ENCODE results near the gene AMBP. TPM values are rescaled to one million over a fixed set of nuclear protein-coding genes. Genes with fewer than 3 reads are reported as not detected.

AMBP gene
- total and polyA plus RNA-seq, 2 of the 13 experiments (the other 11 are each of a cell fraction or from before 2014, with no cell fraction given), result 1,510 to 2,580 TPM

DNA sequence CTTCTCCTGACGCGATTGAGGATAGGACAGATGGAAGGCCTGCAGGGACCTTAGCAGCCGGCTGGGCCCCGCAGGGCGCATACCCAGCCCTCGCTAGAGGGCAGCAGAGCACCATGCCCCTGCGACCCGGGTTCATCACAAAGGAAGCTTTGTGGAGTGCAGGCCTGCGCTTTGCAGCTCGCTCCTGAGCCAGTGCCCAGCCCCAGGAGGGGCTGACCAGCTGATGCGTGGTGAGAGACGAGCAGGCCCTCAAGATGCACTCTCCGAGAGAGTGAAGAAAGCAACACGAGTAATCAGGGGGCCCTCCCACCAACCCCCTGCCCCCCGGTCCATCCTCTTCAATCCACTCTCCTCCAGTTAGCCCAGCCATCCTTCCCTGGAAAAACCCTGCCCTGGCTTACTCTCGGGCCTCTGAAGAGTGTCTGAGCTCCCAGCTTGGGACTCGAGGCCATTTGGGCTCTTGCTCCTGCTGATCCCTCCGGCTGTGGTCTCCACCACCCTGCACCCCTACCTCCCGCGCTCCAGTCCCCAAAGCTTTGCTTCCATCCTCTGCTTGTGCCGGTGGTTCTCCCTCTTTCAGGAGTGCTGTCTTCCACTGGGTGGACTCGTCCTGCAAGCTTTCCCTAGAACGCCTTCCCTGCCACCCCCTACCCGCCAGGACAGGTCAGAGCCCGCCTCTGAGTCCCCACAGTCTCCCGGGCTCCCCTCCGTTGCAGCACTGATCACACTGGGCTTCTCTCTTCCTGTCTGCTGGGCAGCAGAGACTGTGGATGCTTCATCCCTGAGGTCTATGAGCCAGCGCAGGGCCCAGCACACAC is 30.1 kb upstream of the AMBP start (continued):
- TF ChIP-seq, protein P1, sequence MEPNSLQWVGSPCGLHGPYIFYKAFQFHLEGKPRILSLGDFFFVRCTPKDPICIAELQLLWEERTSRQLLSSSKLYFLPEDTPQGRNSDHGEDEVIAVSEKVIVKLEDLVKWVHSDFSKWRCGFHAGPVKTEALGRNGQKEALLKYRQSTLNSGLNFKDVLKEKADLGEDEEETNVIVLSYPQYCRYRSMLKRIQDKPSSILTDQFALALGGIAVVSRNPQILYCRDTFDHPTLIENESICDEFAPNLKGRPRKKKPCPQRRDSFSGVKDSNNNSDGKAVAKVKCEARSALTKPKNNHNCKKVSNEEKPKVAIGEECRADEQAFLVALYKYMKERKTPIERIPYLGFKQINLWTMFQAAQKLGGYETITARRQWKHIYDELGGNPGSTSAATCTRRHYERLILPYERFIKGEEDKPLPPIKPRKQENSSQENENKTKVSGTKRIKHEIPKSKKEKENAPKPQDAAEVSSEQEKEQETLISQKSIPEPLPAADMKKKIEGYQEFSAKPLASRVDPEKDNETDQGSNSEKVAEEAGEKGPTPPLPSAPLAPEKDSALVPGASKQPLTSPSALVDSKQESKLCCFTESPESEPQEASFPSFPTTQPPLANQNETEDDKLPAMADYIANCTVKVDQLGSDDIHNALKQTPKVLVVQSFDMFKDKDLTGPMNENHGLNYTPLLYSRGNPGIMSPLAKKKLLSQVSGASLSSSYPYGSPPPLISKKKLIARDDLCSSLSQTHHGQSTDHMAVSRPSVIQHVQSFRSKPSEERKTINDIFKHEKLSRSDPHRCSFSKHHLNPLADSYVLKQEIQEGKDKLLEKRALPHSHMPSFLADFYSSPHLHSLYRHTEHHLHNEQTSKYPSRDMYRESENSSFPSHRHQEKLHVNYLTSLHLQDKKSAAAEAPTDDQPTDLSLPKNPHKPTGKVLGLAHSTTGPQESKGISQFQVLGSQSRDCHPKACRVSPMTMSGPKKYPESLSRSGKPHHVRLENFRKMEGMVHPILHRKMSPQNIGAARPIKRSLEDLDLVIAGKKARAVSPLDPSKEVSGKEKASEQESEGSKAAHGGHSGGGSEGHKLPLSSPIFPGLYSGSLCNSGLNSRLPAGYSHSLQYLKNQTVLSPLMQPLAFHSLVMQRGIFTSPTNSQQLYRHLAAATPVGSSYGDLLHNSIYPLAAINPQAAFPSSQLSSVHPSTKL (CRISPR knock-in tag; IDR thresholded peaks at IDR 0.05), result peak; percentile 60
- no peak for TF ChIP-seq PAWR (CRISPR knock-in tag; IDR thresholded peaks at IDR 0.05; ENCODE audit: borderline replicate concordance)
- peak; percentile 67; the same call in 1 of the 2 replicates for TF ChIP-seq HOXA3 (CRISPR knock-in tag; IDR thresholded peaks at IDR 0.05)
- no peak for TF ChIP-seq ZNF230 (CRISPR knock-in tag; IDR thresholded peaks at IDR 0.05)
- TF ChIP-seq MEF2D (CRISPR knock-in tag; IDR thresholded peaks at IDR 0.05), result 0 out of 2 replicates have a peak, but pooled peaks have one; percentile 28
- TF ChIP-seq PCBP2 (optimal IDR thresholded peaks at IDR 0.05; ENCODE audit: low read depth, low read length, poor library complexity, severe bottlenecking), result no peak
- 0 out of 2 replicates have a peak, but pooled peaks have one; percentile 13 for TF ChIP-seq TARDBP (CRISPR knock-in tag; IDR thresholded peaks at IDR 0.05)
- TF ChIP-seq MYC (CRISPR knock-in tag; IDR thresholded peaks at IDR 0.05; ENCODE audit: borderline replicate concordance), result peak; percentile 60; the same call in 1 of the 2 replicates
- no peak for TF ChIP-seq NR2C2 (CRISPR knock-in tag; IDR thresholded peaks at IDR 0.05; ENCODE audit: borderline replicate concordance)
- TF ChIP-seq ZNF292 (CRISPR knock-in tag; IDR thresholded peaks at IDR 0.05; ENCODE audit: borderline replicate concordance, low read depth), result peak; percentile 49
- no peak for TF ChIP-seq ZNF777 (CRISPR knock-in tag; IDR thresholded peaks at IDR 0.05)
- TF ChIP-seq MBNL3 (CRISPR knock-in tag; conservative IDR thresholded peaks at IDR 0.05), result no peak
- TF ChIP-seq SOX5 (CRISPR knock-in tag; IDR thresholded peaks at IDR 0.05; ENCODE audit: borderline replicate concordance), result peak; percentile 61; the same call in 1 of the 2 replicates
- TF ChIP-seq, protein P2, sequence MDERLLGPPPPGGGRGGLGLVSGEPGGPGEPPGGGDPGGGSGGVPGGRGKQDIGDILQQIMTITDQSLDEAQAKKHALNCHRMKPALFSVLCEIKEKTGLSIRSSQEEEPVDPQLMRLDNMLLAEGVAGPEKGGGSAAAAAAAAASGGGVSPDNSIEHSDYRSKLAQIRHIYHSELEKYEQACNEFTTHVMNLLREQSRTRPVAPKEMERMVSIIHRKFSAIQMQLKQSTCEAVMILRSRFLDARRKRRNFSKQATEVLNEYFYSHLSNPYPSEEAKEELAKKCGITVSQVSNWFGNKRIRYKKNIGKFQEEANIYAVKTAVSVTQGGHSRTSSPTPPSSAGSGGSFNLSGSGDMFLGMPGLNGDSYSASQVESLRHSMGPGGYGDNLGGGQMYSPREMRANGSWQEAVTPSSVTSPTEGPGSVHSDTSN (CRISPR knock-in tag; IDR thresholded peaks at IDR 0.05), result no peak
- no peak for TF ChIP-seq ZNF382 (CRISPR knock-in tag; IDR thresholded peaks at IDR 0.05; ENCODE audit: borderline replicate concordance)
- TF ChIP-seq ETV6 (CRISPR knock-in tag; conservative IDR thresholded peaks at IDR 0.05), result no peak
- TF ChIP-seq EED (CRISPR knock-in tag; IDR thresholded peaks at IDR 0.05), result peak; percentile 58; the same call in 1 of the 2 replicates
- TF ChIP-seq CREB1 (IDR thresholded peaks at IDR 0.05), result no peak
- no peak for TF ChIP-seq CREB1 (CRISPR knock-in tag; IDR thresholded peaks at IDR 0.05)
- TF ChIP-seq KAT2B (IDR thresholded peaks at IDR 0.05; ENCODE audit: borderline replicate concordance, low read depth, low read length), result no peak
- TF ChIP-seq ZNF766 (CRISPR knock-in tag; IDR thresholded peaks at IDR 0.05; ENCODE audit: borderline replicate concordance), result peak; percentile 66; the same call in 1 of the 2 replicates
- no peak for TF ChIP-seq RFX1 (IDR thresholded peaks at IDR 0.05)
